ENCODE results near the gene HHATL.

GRCh38 chr3:42728056-42728455, 25.5 kb upstream of the HHATL start:
- no peak for TF ChIP-seq ELF4 (CRISPR knock-in tag; IDR thresholded peaks at IDR 0.05; ENCODE audit: low read depth)
- no peak for TF ChIP-seq CTCF (IDR thresholded peaks at IDR 0.05)
